ENCODE data around the gene SLC26A11.
"Not testable (repeated sequence)": the region's sequence is repeated elsewhere in the genome, so short reads cannot be mapped to it uniquely, and the experiment has no call there.

The SLC26A11 gene

DNA sequence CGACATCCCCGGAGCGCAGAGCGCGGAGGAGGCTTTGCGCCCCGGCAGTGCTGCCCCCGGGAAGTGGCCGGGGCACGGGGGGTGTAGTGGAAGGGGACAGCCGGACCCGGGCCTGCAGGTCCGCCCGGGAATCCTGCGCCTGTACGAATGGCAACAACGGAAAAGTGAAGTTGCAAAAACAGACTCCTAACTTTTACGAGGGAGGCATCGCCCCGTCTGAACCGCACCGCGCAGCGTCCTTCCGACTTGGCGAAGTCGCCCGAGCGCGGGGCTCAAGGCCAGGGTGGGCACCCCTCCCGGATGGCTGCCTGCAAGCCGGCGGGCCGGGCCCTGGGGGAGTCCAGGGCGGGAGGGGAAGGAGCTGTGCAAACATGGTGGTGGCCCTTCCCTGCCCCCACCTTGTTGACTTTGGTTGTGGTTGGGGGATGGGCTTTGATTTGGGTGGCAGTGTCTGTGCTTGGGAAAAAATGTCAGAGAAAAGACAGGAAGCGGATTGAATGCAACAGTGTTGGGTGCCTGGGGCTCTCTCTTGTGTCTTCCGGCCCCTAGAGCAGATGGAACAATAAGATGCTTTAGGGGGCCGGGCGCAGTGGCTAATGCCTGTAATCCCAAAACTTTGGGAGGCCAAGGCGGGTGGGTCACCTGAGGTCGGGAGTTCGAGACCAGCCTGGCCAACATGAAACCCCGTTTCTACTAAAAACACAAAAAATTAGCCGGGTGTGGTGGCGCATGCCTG is 41.1 kb downstream of the SLC26A11 start:
- peak; percentile 62 for DNase-seq (ENCODE audit: low spot score)

DNA sequence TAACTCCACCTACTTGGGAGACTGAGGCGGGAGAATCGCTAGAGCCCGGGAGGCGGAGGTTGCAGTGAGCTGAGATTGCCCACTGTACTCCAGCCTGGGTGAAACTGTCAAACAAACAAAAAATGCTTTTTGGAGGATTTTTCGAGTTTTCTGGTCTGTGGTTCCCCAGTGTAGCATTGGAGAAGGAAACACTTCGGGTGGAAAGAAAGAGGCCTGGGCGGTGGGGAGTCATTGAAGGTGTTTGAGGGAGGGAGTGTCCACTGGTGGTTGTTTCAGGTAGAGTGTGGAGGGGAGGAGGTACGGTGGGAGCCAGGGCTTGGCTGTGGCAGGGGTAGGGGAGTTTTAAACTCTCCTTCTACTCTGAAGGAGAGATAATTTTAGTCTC is 41.7 kb downstream of the SLC26A11 start:
- no peak for DNase-seq (ENCODE audit: low spot score)

GRCh38 chr17:80262291-80262690 is 42.1 kb downstream of the SLC26A11 start:
- DNase-seq (ENCODE audit: low spot score) = no peak

- no peak for DNase-seq (ENCODE audit: low spot score)
Observed at GRCh38 chr17:80262775-80263244, 42.6 kb downstream of the SLC26A11 start.

- peak; percentile 78 for DNase-seq (ENCODE audit: low spot score)
Observed at GRCh38 chr17:80263253-80264204, 43.3 kb downstream of the SLC26A11 start.

DNA sequence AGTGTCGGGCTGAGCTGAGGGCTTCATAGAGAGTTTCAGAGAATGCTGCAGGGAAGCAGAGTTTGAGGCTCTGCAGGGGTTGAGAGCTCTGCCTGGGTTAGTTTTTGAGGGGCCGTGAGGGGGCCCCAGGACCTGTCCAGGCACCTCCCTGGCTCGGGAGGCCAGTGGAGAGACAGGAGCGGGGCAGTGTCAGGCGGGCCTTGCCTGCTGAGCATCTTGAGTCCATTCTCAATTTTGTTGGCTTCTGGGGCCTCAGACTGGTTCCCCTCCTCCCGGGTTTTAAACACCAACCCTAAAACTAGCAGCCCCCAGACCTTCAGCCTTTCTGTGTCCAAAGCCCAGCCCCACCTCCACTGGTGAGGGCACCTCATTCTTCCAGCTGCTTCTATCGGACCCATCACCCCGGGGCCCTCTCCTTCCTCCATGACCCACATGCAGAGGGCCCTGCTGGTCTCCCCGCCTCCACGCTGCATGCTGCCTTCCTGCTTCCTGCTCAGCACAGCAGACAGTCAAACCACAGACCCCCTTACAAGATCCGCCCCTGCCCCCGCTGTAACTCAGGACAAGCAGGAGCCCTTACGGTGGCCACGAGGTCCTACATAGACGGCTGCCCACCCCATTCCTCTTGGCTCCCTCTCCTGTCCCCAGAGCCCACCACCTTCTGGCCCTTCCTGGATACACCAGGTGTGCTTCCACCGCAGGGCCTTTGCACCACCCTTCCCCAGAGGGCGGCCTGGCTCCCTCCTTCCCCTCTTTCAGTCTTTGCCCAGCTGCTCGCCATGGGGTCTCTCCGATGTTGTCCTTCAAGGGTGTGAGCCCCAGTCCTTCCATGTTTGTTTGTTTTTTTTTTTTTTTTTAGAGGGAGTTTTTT is 44.2 kb downstream of the SLC26A11 start:
- DNase-seq (ENCODE audit: low spot score) = no peak

- no peak for DNase-seq (ENCODE audit: low spot score)
Observed at GRCh38 chr17:80265205-80266068, 45.2 kb downstream of the SLC26A11 start.

DNA sequence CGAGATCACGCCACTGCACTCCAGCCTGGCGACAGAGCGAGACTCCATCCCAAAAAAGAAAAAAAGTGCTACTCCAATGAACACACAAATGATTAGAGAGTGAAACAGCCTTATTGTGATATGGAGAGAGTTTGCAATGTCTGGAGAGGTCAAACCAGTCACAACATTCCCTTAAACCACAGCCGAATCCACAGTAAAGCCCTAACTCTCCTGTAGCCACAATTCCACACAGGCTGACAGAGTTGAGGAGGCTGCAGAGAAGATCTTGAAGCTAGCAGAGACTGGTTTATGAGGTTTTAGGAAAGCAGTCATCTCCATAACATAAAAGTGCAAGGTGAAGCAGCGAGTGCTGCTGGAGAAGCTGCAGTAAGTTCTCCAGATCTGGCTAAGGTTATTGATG is 47.2 kb downstream of the SLC26A11 start:
- no peak for DNase-seq (ENCODE audit: low spot score)

DNA sequence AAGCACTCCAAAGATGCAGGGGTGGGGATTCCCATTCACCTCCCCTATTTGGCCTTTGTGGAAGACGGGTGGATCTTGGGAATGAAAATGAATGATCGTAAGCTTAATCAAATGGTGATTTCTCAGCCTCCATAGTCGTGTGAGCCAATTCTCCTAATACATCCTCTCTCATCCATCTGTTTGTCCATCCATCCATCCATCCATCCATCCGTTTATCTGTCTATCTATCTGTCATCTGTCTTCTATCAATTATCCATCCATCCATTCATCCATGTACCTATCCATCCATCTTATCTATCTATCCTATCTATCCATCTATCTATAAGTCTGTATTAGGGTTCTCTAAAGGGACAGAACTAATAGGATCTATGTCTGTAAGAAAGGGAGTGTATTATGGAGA is 48.2 kb downstream of the SLC26A11 start:
- no peak for DNase-seq (ENCODE audit: low spot score)

DNA sequence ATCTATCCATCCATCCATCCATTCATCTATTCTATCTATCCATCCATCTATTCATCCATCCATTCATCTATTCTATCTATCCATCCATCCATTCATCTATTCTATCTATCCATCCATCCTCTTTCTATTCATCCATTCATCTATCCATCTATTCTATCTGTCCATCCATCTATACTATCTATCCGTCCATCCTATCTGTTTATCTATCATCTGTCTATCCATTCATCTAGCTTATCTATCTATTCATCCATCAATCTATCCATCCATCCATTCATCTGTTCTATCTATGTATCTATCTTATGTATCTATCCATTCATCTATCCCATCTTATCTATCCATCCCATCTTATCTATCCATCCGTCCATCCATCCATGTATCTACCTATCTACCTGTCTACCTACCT is 49.2 kb downstream of the SLC26A11 start:
- no peak for DNase-seq (ENCODE audit: low spot score)

- DNase-seq (ENCODE audit: low spot score) = no peak
Observed at GRCh38 chr17:80270104-80270503, 49.9 kb downstream of the SLC26A11 start.

DNA sequence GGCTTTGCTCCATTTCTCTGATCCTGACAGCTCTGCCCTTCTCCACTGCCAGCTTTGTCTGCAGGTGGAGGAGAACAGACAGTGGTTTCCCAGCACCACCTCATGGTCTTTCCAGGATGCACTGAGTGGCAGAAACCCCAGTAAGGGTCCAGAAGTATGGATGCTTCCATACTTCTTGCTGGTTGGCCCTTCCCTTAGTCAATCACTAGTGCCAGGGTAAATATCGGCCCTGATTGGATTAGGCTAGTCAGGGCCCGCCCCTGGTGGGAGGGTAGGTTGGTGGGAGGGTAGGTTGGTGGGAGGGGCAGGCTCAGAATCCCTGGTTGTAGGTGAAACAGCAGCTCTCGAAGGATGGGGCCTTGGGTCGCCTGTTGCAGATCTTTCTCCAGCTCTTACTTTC is 50.6 kb downstream of the SLC26A11 start:
- DNase-seq (ENCODE audit: low spot score) = no peak

GRCh38 chr17:80272366-80272765 is 52.1 kb downstream of the SLC26A11 start:
- no peak for DNase-seq (ENCODE audit: low spot score)

DNA sequence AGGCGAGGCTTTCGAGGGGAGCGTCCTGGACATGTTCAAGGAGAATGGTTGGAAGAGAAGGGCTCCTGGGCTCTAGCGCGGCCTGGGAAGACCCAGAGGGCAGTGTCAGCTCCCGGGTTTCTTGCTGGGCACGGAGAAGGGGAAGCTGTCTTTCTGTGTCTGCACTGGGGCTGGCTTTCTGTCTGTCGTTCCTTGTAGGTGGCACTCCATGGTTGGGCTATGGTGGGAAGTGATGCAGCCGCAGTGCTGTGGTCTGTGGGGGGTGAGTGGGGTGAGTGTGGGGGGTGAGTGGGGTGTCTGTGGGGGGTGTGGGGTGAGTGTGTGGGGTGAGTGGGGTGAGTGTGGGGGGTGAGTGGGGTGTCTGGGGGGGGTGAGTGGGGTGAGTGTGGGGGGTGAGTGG is 54.1 kb downstream of the SLC26A11 start:
- DNase-seq (ENCODE audit: low spot score) = no peak

DNA sequence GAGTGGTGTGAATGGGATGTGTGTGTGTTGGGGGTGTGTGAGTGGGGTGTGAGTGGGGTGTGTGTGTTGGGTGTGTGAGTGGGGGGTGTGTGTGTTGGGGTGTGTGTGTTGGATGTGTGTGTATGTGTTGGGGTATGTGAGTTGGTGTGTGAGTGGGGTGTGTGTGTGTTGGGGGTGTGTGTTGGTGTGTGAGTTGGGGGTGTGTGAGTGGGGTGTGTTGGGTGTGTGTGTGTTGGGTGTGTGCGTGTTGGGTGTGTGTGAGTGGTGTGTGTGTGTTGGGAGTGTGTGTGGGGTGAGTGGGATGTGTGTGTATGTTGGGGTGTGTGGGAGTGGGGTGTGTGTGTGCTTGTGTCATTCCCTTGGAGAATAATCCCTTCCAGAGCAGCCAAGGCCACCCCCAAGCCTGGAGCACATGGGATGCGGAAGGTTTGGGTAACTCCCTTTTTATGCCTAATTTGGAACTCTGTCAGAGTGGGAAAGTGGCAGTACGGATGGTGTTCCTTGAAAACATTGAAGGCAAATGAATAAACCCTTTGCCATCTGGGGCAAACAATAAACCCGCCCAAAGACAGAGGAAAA is 54.7 kb downstream of the SLC26A11 start:
- no peak for DNase-seq (ENCODE audit: low spot score)

DNA sequence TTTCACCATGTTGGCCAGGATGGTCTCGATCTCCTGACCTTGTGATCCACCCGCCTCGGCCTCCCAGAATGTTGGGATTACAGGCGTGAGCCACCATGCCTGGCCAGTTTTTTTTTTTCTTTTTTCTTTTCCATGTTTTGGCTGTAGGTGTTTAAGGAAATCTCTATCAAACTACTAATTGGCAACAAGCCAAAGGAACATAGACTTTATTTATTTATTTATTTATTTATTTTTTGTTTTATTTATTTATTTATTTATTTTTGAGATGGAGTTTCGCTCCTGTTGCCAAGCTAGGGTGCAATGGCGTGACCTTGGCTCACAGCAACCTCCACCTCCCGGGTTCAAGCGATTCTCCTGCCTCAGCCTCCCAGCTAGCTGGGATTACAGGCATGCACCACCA is 55.6 kb downstream of the SLC26A11 start:
- DNase-seq (ENCODE audit: low spot score) = not testable (repeated sequence)

- DNase-seq (ENCODE audit: low spot score) = peak; percentile 85
Observed at GRCh38 chr17:80277751-80278671, 57.8 kb downstream of the SLC26A11 start.

DNA sequence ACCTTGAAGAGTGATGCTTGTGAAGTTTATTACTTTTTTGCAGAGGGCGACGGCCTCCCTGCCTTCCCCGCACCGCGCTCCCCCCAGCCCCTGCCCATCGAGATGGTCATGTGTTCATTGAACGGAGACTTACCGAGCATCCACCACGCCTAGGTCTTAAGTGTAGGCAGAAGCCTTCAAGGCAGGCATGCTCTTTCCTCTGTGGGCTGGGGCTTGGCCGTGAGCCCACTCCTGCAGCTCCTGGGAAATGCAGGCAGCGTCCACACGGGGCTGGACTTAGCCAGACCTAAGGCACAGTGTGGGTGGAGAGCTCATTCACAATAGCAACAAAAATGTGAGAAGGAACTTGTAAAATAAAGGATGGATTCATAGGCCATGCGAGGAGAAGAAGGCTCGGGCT is 59.7 kb downstream of the SLC26A11 start:
- no peak for DNase-seq (ENCODE audit: low spot score)

DNA sequence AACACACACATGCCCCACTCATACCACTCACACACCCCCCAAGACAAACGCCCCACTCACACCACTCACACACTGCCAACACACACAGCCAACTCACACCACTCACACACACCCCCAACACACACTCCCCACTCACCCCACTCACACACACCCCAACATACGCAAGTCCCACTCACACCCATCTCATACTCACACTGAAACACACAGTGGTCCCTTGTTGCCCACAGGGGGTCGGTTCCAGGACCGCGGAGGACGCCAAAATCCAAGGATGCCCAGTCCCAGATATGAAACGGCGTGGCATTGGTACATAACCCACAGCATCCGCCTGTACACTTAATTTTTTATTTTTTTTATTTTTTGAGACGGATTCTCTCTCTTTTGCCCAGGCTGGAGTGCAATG is 61.3 kb downstream of the SLC26A11 start:
- DNase-seq (ENCODE audit: low spot score) = no peak

Data from kidney capillary endothelial cell (primary cell).